ENCODE measurements around the gene CENPE. TPM values are rescaled to one million over a fixed set of nuclear protein-coding genes. Genes with fewer than 3 reads are reported as not detected.

The CENPE gene
- 34.4 and 38.1 TPM in 2 replicates for total RNA-seq (2021)
- long read RNA-seq, partial matches to known transcripts: 102 of 115 reads
- long read RNA-seq, other reads (novel, unspliced or antisense): 11 of 115 reads

DNA sequence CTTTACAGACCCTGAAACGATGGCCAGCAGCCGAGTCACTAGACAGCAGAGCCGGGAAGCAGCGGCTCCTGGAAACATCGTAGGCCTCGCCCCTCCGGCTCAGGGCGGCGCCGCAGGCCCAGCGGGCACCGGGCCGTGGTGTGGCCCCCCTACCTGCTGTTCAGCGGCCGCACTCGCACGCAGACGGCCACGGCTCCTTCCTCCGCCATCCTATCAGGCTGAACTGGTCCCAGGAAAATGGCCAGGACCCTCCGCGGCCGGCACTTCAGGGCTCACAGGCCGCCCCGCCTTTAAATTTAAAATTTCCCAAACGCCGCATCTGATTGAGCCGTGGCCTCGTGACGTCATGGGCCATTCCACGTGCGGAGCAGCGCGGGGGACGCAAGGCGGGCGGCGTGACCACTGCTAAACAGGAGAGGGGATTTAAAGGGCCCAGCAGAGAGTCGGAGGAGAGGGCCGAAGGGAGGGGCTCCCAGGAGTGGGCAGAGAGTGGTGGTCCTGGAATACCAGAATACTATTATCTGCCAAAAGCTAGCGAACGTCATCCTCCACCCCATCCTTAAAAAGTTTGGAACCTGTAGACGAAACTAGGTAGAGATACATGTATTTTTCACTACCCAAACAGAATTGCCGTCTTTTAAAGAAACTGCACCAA lies at the start of gene CENPE:
TSS of gene CENPE (minus strand) at position 233 of the 655 bp plus-strand sequence. CDS start at position 209, 24 bp downstream.
- Histone ChIP-seq H2AK5ac (ENCODE audit: insufficient read length, low read length) (no peak within 1 kb of the TSS), H3K4me2 (ENCODE audit: insufficient read depth, insufficient read length, low read length) (peak within 1 kb of the TSS; percentile 93), H3K79me2 (ENCODE audit: insufficient read depth, low read length) (no peaks in the 10 kb centered on the region; the same call in 1 of the 2 replicates), H4K91ac (ENCODE audit: insufficient read length, low read depth, low read length) (no peak within 1 kb of the TSS), H3K9ac (ENCODE audit: extremely low read depth, insufficient read length, low read length) (peak within 1 kb of the TSS; percentile 81), H3K79me1 (ENCODE audit: insufficient read depth, low read depth, low read length, poor library complexity, severe bottlenecking) (no peaks in the 10 kb centered on the region), H2BK120ac (ENCODE audit: low read depth, low read length, poor library complexity, severe bottlenecking) (no peak within 1 kb of the TSS), H3K23me2 (ENCODE audit: insufficient read length, low read depth, low read length, poor library complexity, severe bottlenecking) (peaks cover 3% of the 10 kb centered on the region), H3K23ac (ENCODE audit: insufficient read length, low read depth, low read length) (no peak within 1 kb of the TSS), H2AFZ (ENCODE audit: low read length) (peak within 1 kb of the TSS; percentile 81), H3K18ac (ENCODE audit: insufficient read length, low read depth, low read length) (no peak within 1 kb of the TSS), H3T11ph (ENCODE audit: low read length) (no peak within 1 kb of the TSS), H2BK20ac (ENCODE audit: low read depth, low read length, poor library complexity, severe bottlenecking) (no peak within 1 kb of the TSS), H3K9me3 (ENCODE audit: control insufficient read depth, low read depth, low read length) (no peaks in the 10 kb centered on the region), H4K5ac (ENCODE audit: insufficient read length, low read depth, low read length) (no peak within 1 kb of the TSS), H3K27me3 (ENCODE audit: insufficient read depth, low read length) (no peaks in the 10 kb centered on the region), H2BK15ac (ENCODE audit: low read depth, low read length) (no peak within 1 kb of the TSS), H4K8ac (replicated peaks; ENCODE audit: insufficient read length, low read depth, low read length) (no peak within 1 kb of the TSS), H2BK12ac (ENCODE audit: insufficient read length, low read depth, low read length) (no peak within 1 kb of the TSS), H3K27ac (ENCODE audit: insufficient read length, low read depth, low read length) (no peak within 1 kb of the TSS), H4K20me1 (ENCODE audit: control insufficient read depth, insufficient read depth, insufficient read length) (no peaks in the 10 kb centered on the region), H2BK5ac (ENCODE audit: insufficient read length, low read length) (no peak within 1 kb of the TSS), H3K4ac (ENCODE audit: low read depth, low read length) (no peak within 1 kb of the TSS), H3K4me1 (ENCODE audit: insufficient read depth, low read length) (no peaks in the 10 kb centered on the region), H3K14ac (ENCODE audit: insufficient read depth, low read length) (peak within 1 kb of the TSS; percentile 74; the same call in 1 of the 2 replicates), H3K56ac (ENCODE audit: insufficient read length, low read depth, low read length) (no peak within 1 kb of the TSS)
- peaks cover 23 to 32% (median 31%) of the 10 kb centered on the region in 3 experiments for H3K36me3 Mint-ChIP-seq (ENCODE audit: insufficient read depth in 1 of 3, low read depth in 3 of 3)
- no peaks in the 10 kb centered on the region for H3K27me3 Mint-ChIP-seq (ENCODE audit: low read depth)
- H3K27ac Mint-ChIP-seq: peak within 1 kb of the TSS; percentile 82 to 93 (median 89); a peak in 5 of 7 replicates
- peaks cover 12 to 15% of the 10 kb centered on the region in 2 experiments for H3K4me1 Mint-ChIP-seq
- WGBS (ENCODE audit: extremely low coverage, insufficient read length, low lambda C conversion rate): no CpG with 5 or more reads among the region's 44 CpGs
- TF ChIP-seq, protein P1, sequence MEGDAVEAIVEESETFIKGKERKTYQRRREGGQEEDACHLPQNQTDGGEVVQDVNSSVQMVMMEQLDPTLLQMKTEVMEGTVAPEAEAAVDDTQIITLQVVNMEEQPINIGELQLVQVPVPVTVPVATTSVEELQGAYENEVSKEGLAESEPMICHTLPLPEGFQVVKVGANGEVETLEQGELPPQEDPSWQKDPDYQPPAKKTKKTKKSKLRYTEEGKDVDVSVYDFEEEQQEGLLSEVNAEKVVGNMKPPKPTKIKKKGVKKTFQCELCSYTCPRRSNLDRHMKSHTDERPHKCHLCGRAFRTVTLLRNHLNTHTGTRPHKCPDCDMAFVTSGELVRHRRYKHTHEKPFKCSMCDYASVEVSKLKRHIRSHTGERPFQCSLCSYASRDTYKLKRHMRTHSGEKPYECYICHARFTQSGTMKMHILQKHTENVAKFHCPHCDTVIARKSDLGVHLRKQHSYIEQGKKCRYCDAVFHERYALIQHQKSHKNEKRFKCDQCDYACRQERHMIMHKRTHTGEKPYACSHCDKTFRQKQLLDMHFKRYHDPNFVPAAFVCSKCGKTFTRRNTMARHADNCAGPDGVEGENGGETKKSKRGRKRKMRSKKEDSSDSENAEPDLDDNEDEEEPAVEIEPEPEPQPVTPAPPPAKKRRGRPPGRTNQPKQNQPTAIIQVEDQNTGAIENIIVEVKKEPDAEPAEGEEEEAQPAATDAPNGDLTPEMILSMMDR (conservative IDR thresholded peaks at IDR 0.05): no peak
- H3K9me3 Mint-ChIP-seq: no peaks in the 10 kb centered on the region
- DNase-seq: peak; percentile 91
- H3K4me3 Mint-ChIP-seq: peak within 1 kb of the TSS; percentile 93 to 96

All from H9 (cell line).